PC-3 (cell line): Measurements from ENCODE around the gene ANKH. TPM values are rescaled to one million over a fixed set of nuclear protein-coding genes. Genes with fewer than 3 reads are reported as not detected.

ENCODE experiments used
- ATAC-seq: fragments of 200-7000 bp; cut with Tn5 transposase; 2 replicates; pipeline ENCODE4 v1.9.1; 2020; ENCODE audit warnings: mild to moderate bottlenecking, moderate library complexity
- BruUV-seq: library from RNA; stranded (reverse); fragments of 400-500 nt; replicated peaks from 2 replicates; lab custom pipeline; 2021; lab: Mats Ljungman, UMichigan
- CTCF ChIA-PET: fragments of 300-600 bp; sonication (Branson Sonifier 250); formaldehyde crosslinking; loops from one replicate; lab custom pipeline; 2022; ENCODE audit warnings: antibody characterized with exemption; lab: Charles Lee
- POLR2A ChIA-PET: fragments of 300-600 bp; sonication (Branson Sonifier 250); formaldehyde crosslinking; loops from one replicate; lab custom pipeline; 2022; ENCODE audit warnings: antibody characterized with exemption; ENCODE audit not compliant: unreplicated experiment; lab: Charles Lee
- DNase-seq: peaks from one replicate; pipeline ENCODE4 v3.0.0-alpha.2; 2015
- H2AFZ ChIP-seq: fragments of 300-600 bp; sonication (generic); 2 replicates; pipeline ENCODE4 v1.6.0; 2016; ENCODE audit warnings: antibody characterized with exemption, low read length
- H3F3A ChIP-seq: fragments of 300-600 bp; sonication (generic); one replicate; pipeline ENCODE4 v1.6.0; 2017; ENCODE audit warnings: antibody characterized with exemption, low read length, control low read depth, mild to moderate bottlenecking; ENCODE audit not compliant: unreplicated experiment
- H3K27ac ChIP-seq: fragments of 300-600 bp; sonication (generic); 2 replicates; pipeline ENCODE4 v1.5.1; 2016; ENCODE audit warnings: mild to moderate bottlenecking, low read length
- H3K27me3 ChIP-seq: fragments of 300-600 bp; sonication (generic); 2 replicates; pipeline ENCODE4 v1.6.1; 2016; ENCODE audit warnings: low read length, mixed read lengths
- H3K36me3 ChIP-seq: fragments of 300-600 bp; sonication (generic); 2 replicates; pipeline ENCODE4 v1.6.1; 2016; ENCODE audit warnings: low read depth, mixed run types, low read length, mixed read lengths
- H3K4me1 ChIP-seq: fragments of 300-600 bp; sonication (generic); 2 replicates; pipeline ENCODE4 v1.5.1; 2016; ENCODE audit warnings: low read length; ENCODE audit not compliant: insufficient read depth
- H3K4me2 ChIP-seq: fragments of 300-600 bp; sonication (generic); 2 replicates; pipeline ENCODE4 v1.6.0; 2016; ENCODE audit warnings: low read length
- H3K4me3 ChIP-seq: fragments of 300-600 bp; sonication (generic); 2 replicates; pipeline ENCODE4 v1.5.1; 2016; ENCODE audit warnings: mild to moderate bottlenecking, low read length, mixed read lengths
- H3K79me2 ChIP-seq: fragments of 300-600 bp; sonication (generic); 2 replicates; pipeline ENCODE4 v1.6.1; 2017; ENCODE audit warnings: low read length, mixed read lengths
- H3K9ac ChIP-seq: fragments of 300-600 bp; sonication (generic); 2 replicates; pipeline ENCODE4 v1.6.0; 2016; ENCODE audit warnings: mild to moderate bottlenecking, low read length
- H3K9me2 ChIP-seq: fragments of 300-600 bp; sonication (generic); replicated peaks from 2 replicates; pipeline ENCODE4 v1.6.1; 2016; ENCODE audit warnings: mixed run types, low read length, mixed read lengths
- H3K9me3 ChIP-seq: fragments of 300-600 bp; sonication (generic); 2 replicates; pipeline ENCODE4 v1.6.1; 2016; ENCODE audit warnings: low read length, mixed read lengths
- H4K20me1 ChIP-seq: fragments of 300-600 bp; sonication (generic); 2 replicates; pipeline ENCODE4 v1.6.1; 2016; ENCODE audit warnings: low read length, mixed read lengths
- CTCF ChIP-seq: fragments of 300-600 bp; sonication (generic); conservative IDR thresholded peaks from 2 replicates; pipeline ENCODE4 v1.5.1; 2017; ENCODE audit warnings: antibody characterized with exemption, low read depth, mild to moderate bottlenecking, low read length
- EZH2 ChIP-seq: fragments of 300-600 bp; sonication (generic); IDR thresholded peaks from one replicate; pipeline ENCODE4 v1.6.1; 2017; ENCODE audit warnings: antibody characterized with exemption, mild to moderate bottlenecking, low read length; ENCODE audit not compliant: unreplicated experiment
- EZH2phosphoT487 ChIP-seq: fragments of 300-600 bp; sonication (generic); IDR thresholded peaks from 2 replicates; pipeline ENCODE4 v1.6.1; 2018; ENCODE audit warnings: mild to moderate bottlenecking, antibody characterized with exemption, low read length, borderline replicate concordance
- intact Hi-C: fragments of 100-400 bp; cut with micrococcal nuclease; formaldehyde crosslinking; loops from 2 replicates; pipeline ENCODE4 v1.9.0; 2023
- total RNA-seq: library from RNA; depleted of rRNA; stranded (reverse); fragments of >200 nt; gene quantifications from 2 replicates; pipeline ENCODE4 v1.2.3, GENCODE V29; 2014

ANKH gene
- total RNA-seq, 1 experiment from 2014 or later = 11.6 TPM

GRCh38 chr5:14734396-14734795, 137.2 kb downstream of the ANKH start:
- Histone ChIP-seq H3K4me2 (no peak overlapping the region), H4K20me1 (no peaks in the 10 kb centered on the region), H2AFZ (no peak overlapping the region), H3K9me2 (no peaks in the 10 kb centered on the region), H3F3A (no peaks in the 10 kb centered on the region), H3K9ac (no peak overlapping the region), H3K9me3 (no peaks in the 10 kb centered on the region), H3K27me3 (no peaks in the 10 kb centered on the region), H3K36me3 (no peaks in the 10 kb centered on the region), H3K4me3 (no peak overlapping the region), H3K4me1 (peaks cover 7% of the 10 kb centered on the region), H3K27ac (no peak overlapping the region), H3K79me2 (no peaks in the 10 kb centered on the region)
- DNase-seq (no peak), ATAC-seq (no peak)
- ChIA-PET CTCF (no interaction called here), POLR2A (no interaction called here)
- intact Hi-C loops = no loop called here
- TF ChIP-seq EZH2phosphoT487 (no peak), EZH2 (no peak), CTCF (no peak)
- BruUV-seq = no TSS peak

- Histone ChIP-seq H3K9me2 (no peaks in the 10 kb centered on the region), H3K36me3 (no peaks in the 10 kb centered on the region), H2AFZ (no peak overlapping the region), H3F3A (no peaks in the 10 kb centered on the region), H3K27me3 (no peaks in the 10 kb centered on the region), H4K20me1 (no peaks in the 10 kb centered on the region), H3K9ac (no peak overlapping the region), H3K4me2 (no peak overlapping the region), H3K4me1 (0 out of 2 replicates have a peak, but pooled peaks cover under 1% of the 10 kb centered on the region), H3K27ac (no peak overlapping the region), H3K79me2 (no peaks in the 10 kb centered on the region), H3K9me3 (no peaks in the 10 kb centered on the region), H3K4me3 (no peak overlapping the region)
- intact Hi-C loops = no loop called here
- CTCF ChIA-PET = no interaction called here
- no peak for ATAC-seq
- no peak for DNase-seq
- TF ChIP-seq EZH2phosphoT487 (no peak), EZH2 (no peak), CTCF (no peak)
- POLR2A ChIA-PET = no interaction called here
- BruUV-seq = no TSS peak
Measured at GRCh38 chr5:14733661-14734060, 137.9 kb downstream of the ANKH start.

GRCh38 chr5:14732991-14733390, 138.6 kb downstream of the ANKH start:
- ChIA-PET CTCF (no interaction called here), POLR2A (no interaction called here)
- Histone ChIP-seq H3K4me3 (no peak overlapping the region), H3K9me3 (no peaks in the 10 kb centered on the region), H3K4me1 (no peaks in the 10 kb centered on the region), H3K9ac (no peak overlapping the region), H3K27ac (no peak overlapping the region), H3F3A (no peaks in the 10 kb centered on the region), H3K27me3 (no peaks in the 10 kb centered on the region), H2AFZ (no peak overlapping the region), H3K36me3 (no peaks in the 10 kb centered on the region), H3K4me2 (no peak overlapping the region), H4K20me1 (no peaks in the 10 kb centered on the region), H3K79me2 (no peaks in the 10 kb centered on the region), H3K9me2 (no peaks in the 10 kb centered on the region)
- intact Hi-C loops = no loop called here
- no peak for DNase-seq
- ATAC-seq = no peak
- BruUV-seq = no TSS peak
- TF ChIP-seq CTCF = no peak
- TF ChIP-seq EZH2 = no peak
- no peak for TF ChIP-seq EZH2phosphoT487
